IPS-NIHi7 (cell line): ENCODE measurements around the gene ATP13A4.

Experiments
- DNase-seq: peaks from one replicate; pipeline ENCODE4 v3.0.0; 2012; ENCODE audit warnings: mixed read lengths; ENCODE audit errors: extremely low spot score

ATP13A4 gene

GRCh38 chr3:193554811-193555210, at the start of gene ATP13A4:
Gene ATP13A4 (minus strand): TSS chr3:193554895. CDS start chr3:193554799, 96 bp downstream.
- DNase-seq: peak; percentile 48

- DNase-seq: no peak
Measured at GRCh38 chr3:193599393-193599792, 44.7 kb upstream of the ATP13A4 start.

GRCh38 chr3:193598202-193598601, 43.5 kb upstream of the ATP13A4 start:
- DNase-seq: no peak

GRCh38 chr3:193595939-193596487, 41.3 kb upstream of the ATP13A4 start:
- DNase-seq: no peak

- no peak for DNase-seq
Measured at GRCh38 chr3:193594946-193595689, 40.4 kb upstream of the ATP13A4 start.

- DNase-seq: peak; percentile 17
Measured at GRCh38 chr3:193593668-193594030, 39.0 kb upstream of the ATP13A4 start.

GRCh38 chr3:193592841-193593667, 38.4 kb upstream of the ATP13A4 start, which contains the start of gene OPA1:
Gene OPA1 (plus strand): TSS chr3:193593208. CDS start chr3:193593378, 170 bp downstream.
- peak; percentile 99 for DNase-seq

- no peak for DNase-seq
Measured at GRCh38 chr3:193590088-193590856, 35.6 kb upstream of the ATP13A4 start.

- DNase-seq: no peak
Measured at GRCh38 chr3:193589616-193590015, 34.9 kb upstream of the ATP13A4 start.

- no peak for DNase-seq
Measured at GRCh38 chr3:193589129-193589528, 34.4 kb upstream of the ATP13A4 start.

- no peak for DNase-seq
Measured at GRCh38 chr3:193586526-193586925, 31.8 kb upstream of the ATP13A4 start.

- no peak for DNase-seq
Measured at GRCh38 chr3:193585530-193585929, 30.8 kb upstream of the ATP13A4 start.

- DNase-seq: no peak
Measured at GRCh38 chr3:193574488-193575070, 19.9 kb upstream of the ATP13A4 start.

GRCh38 chr3:193573403-193574191, 18.9 kb upstream of the ATP13A4 start:
- DNase-seq: no peak

GRCh38 chr3:193572426-193572908, 17.8 kb upstream of the ATP13A4 start:
- peak; percentile 71 for DNase-seq

GRCh38 chr3:193569119-193569518, 14.4 kb upstream of the ATP13A4 start:
- DNase-seq: no peak

GRCh38 chr3:193564012-193564411, 9.3 kb upstream of the ATP13A4 start:
- DNase-seq: peak; percentile 61

- no peak for DNase-seq
Measured at GRCh38 chr3:193563426-193563825, 8.7 kb upstream of the ATP13A4 start.

- no peak for DNase-seq
Measured at GRCh38 chr3:193560870-193561269, 6.2 kb upstream of the ATP13A4 start.

- DNase-seq: no peak
Measured at GRCh38 chr3:193560091-193560490, 5.4 kb upstream of the ATP13A4 start.
